Measurements from ENCODE around the gene ASIC4.

DNA sequence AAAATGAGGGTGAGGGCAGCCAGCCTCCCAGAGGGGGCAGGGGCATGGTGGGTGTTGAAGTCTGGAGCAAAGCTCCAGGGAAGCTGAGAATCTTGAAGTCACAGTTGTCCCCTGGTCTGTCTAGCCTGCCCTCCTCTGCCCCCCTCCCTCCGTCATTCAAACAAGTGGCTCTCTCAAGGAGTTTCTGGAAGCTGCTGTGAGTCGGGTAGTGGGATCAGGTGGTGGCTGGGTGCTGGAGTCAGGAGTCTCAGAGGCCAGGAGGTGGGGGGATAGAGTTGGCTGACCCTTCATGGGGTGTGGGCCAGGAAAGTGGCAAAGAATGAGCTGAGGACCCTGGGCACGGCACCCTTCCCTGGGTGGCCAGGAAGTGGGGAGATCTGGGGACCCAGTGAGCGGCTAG, 495 bp upstream of the ASIC4 start:
- TF ChIP-seq, protein P1, sequence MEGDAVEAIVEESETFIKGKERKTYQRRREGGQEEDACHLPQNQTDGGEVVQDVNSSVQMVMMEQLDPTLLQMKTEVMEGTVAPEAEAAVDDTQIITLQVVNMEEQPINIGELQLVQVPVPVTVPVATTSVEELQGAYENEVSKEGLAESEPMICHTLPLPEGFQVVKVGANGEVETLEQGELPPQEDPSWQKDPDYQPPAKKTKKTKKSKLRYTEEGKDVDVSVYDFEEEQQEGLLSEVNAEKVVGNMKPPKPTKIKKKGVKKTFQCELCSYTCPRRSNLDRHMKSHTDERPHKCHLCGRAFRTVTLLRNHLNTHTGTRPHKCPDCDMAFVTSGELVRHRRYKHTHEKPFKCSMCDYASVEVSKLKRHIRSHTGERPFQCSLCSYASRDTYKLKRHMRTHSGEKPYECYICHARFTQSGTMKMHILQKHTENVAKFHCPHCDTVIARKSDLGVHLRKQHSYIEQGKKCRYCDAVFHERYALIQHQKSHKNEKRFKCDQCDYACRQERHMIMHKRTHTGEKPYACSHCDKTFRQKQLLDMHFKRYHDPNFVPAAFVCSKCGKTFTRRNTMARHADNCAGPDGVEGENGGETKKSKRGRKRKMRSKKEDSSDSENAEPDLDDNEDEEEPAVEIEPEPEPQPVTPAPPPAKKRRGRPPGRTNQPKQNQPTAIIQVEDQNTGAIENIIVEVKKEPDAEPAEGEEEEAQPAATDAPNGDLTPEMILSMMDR (IDR thresholded peaks at IDR 0.05; ENCODE audit: low read depth, low read length, poor library complexity, severe bottlenecking) = no peak
- no peak for TF ChIP-seq EZH2phosphoT487 (IDR thresholded peaks at IDR 0.05; ENCODE audit: borderline replicate concordance, low read length)

All from DOHH2 (cell line).